Cardiac fibroblast (primary cell): ENCODE results near the gene TTC28.

Source experiments
- DNase-seq, 2 donors: peaks; one replicate each; pipeline versions ENCODE4 v3.0.0 to v3.0.0-alpha.2; 2010; ENCODE audit warnings: low read depth in 2 of 2
- H3K4me3 ChIP-seq, 2 donors: replicated peaks in 1 of 2; 1 replicate in 1 of 2; 2 replicates in 1 of 2; pipeline ENCODE4 v1.5.1; 2011; ENCODE audit warnings: low read depth in 2 of 2, low read length in 2 of 2, mild to moderate bottlenecking in 2 of 2, moderate library complexity in 1 of 2
- CTCF ChIP-seq: IDR thresholded peaks from one replicate; pipeline ENCODE4 v1.5.1; 2011; ENCODE audit warnings: low read depth, mild to moderate bottlenecking, low read length, inconsistent platforms

The TTC28 gene

GRCh38 chr22:28348613-28349609, 330.7 kb downstream of the TTC28 start:
- TF ChIP-seq CTCF, result no peak
- H3K4me3 ChIP-seq, result no peak overlapping the region
- no peak for DNase-seq

GRCh38 chr22:28346308-28346707, 333.3 kb downstream of the TTC28 start:
- no peak overlapping the region for H3K4me3 ChIP-seq
- DNase-seq, result no peak
- TF ChIP-seq CTCF, result no peak

DNA sequence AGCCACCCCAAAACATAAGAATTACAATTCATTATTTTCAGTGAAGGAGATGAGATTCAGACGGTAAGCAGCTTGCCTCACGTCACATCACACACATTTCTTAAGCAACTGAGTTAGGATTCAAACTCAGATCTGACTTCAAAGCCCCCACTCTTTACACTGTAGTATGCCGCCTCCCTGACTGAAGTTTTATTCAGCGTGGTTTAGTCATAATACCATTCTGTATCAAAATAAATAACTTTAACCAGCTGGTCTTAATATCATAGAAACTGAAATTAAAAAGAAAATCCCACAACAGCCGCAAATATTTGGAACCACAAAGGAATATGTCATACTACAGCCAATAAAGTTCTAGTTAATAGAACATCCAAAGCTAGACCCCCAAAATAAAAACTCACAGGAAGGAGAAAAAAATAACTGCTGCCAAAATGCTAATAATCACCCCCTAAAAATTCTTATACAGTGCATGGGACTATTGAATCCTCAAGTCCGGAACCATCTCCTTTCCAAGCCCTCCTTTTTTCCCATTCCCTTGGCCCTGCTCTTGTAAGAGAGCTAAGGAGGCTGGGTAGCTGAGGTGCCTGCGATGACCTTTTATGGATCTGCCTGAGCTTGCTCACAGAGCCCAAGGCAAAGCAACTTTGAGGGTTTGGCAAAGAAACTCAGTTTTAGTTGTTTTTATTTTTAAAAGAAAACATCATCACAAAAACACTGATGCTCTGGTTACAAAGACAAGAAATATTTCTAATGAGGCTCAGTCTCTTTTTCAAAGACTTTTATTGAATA, 334.5 kb downstream of the TTC28 start:
- H3K4me3 ChIP-seq, result no peak overlapping the region
- peak in 1 of 2 donors; percentile 14 for DNase-seq
- no peak for TF ChIP-seq CTCF

- peak; percentile 42 to 58 for DNase-seq
- H3K4me3 ChIP-seq, result no peak overlapping the region
- no peak for TF ChIP-seq CTCF
Measured at GRCh38 chr22:28341001-28341400, 338.6 kb downstream of the TTC28 start.

DNA sequence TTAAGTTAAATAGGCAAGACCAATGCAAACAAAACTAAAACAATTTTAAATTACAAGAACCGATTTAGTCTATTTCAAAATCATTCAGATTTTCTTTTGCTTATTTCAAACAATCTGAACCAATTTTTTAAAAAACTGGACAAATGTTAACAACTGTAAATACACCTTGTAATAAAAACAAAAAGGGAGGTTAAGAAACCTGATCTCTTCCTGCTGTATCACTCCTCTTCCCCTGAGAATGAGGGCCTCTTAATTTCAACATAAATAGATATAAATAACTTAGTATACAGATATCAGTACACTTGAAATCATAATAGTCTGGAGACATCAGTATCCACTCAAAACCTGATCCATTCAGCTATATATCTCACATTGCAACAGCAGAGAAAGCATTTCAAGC, 346.6 kb downstream of the TTC28 start:
- no peak for DNase-seq
- TF ChIP-seq CTCF, result no peak
- no peak overlapping the region for H3K4me3 ChIP-seq

DNA sequence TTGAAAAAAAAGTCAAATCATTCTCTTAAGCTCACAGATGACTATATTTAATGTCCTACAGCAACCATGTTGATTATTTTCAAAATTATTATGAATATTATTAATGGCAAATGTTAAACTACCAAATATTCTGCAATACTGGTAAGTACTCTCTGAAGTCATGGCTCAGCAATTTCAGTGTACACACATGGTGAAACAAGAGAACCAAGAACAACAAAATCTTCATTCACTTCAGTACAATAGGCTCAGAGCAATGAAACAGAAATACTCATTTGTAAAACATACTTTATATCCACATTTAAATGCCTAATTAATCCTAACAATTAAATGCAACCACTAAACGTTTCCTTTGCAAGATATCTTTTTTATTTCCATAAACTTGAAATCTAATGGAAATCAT, 347.2 kb downstream of the TTC28 start:
- H3K4me3 ChIP-seq, result no peak overlapping the region
- peak in 1 of 2 donors; percentile 33 for DNase-seq
- TF ChIP-seq CTCF, result no peak
